H1 (cell line): ENCODE measurements around the gene IL2RA. TPM values are rescaled to one million over a fixed set of nuclear protein-coding genes. Genes with fewer than 3 reads are reported as not detected.

Experiments used
- CTCF ChIA-PET: fragments of 300-600 bp; sonication (Branson Sonifier 250); formaldehyde crosslinking; loops from one replicate; lab custom pipeline; 2021; ENCODE audit not compliant: partially characterized antibody; lab: Charles Lee
- POLR2A ChIA-PET: fragments of 300-600 bp; sonication (Branson Sonifier 250); formaldehyde crosslinking; loops from one replicate; lab custom pipeline; 2021; ENCODE audit warnings: inconsistent platforms; ENCODE audit not compliant: partially characterized antibody; lab: Charles Lee
- DNase-seq, 2 experiments: peaks; one replicate each; pipeline versions ENCODE4 v3.0.0 to v3.0.0-alpha.2; 2010 to 2022; ENCODE audit warnings: low spot score in 2 of 2, low read depth in 1 of 2, mixed read lengths in 1 of 2
- FAIRE-seq: peaks from 2 replicates; lab custom pipeline; 2011; peaks lifted over from hg19 to GRCh38; lab: Jason Lieb, UNC
- H2AFZ ChIP-seq: 2 replicates; pipeline ENCODE4 v1.8.1; 2012; ENCODE audit warnings: low read length, inconsistent platforms
- H2AK5ac ChIP-seq: 2 replicates; pipeline ENCODE4 v1.6.1; 2013; ENCODE audit warnings: low read depth, low read length
- H2BK120ac ChIP-seq: replicated peaks from 2 replicates; pipeline ENCODE3; 2013; ENCODE audit warnings: low read depth, low read length, inconsistent platforms
- H2BK12ac ChIP-seq: 2 replicates; pipeline ENCODE4 v1.6.1; 2013; ENCODE audit warnings: low read depth, low read length
- H2BK15ac ChIP-seq: 2 replicates; pipeline ENCODE4 v1.6.1; 2013; ENCODE audit warnings: low read length
- H2BK20ac ChIP-seq: 2 replicates; pipeline ENCODE4 v1.6.1; 2013; ENCODE audit warnings: low read length
- H2BK5ac ChIP-seq: 2 replicates; pipeline ENCODE4 v1.6.1; 2013; ENCODE audit warnings: low read depth, low read length
- H3K14ac ChIP-seq: 2 replicates; pipeline ENCODE4 v1.6.1; 2013; ENCODE audit warnings: inconsistent platforms; ENCODE audit not compliant: insufficient read length
- H3K18ac ChIP-seq: 2 replicates; pipeline ENCODE4 v1.6.1; 2013; ENCODE audit warnings: low read length; ENCODE audit errors: extremely low read depth
- H3K23ac ChIP-seq: 2 replicates; pipeline ENCODE4 v1.6.1; 2013; ENCODE audit warnings: inconsistent platforms; ENCODE audit not compliant: insufficient read length
- H3K23me2 ChIP-seq: 2 replicates; pipeline ENCODE4 v1.6.1; 2013; ENCODE audit warnings: low read depth, low read length
- H3K27ac ChIP-seq: 2 replicates; pipeline ENCODE4 v1.6.1; 2011; ENCODE audit warnings: low read depth, low read length, inconsistent platforms
- H3K27me3 ChIP-seq, 4 experiments: replicated peaks in 1 of 4; 1 replicate in 1 of 4; 2 replicates in 3 of 4; pipeline versions ENCODE4 v1.6.1 to v1.8.1; 2011 to 2013; ENCODE audit warnings: low read length in 3 of 4, mild to moderate bottlenecking in 3 of 4, inconsistent platforms in 2 of 4, mixed read lengths in 2 of 4, moderate library complexity in 1 of 4; ENCODE audit not compliant: control insufficient read depth in 3 of 4, insufficient read depth in 3 of 4; ENCODE audit errors: extremely low read depth in 1 of 4
- H3K36me3 ChIP-seq, 4 experiments: 2 replicates each; pipeline versions ENCODE4 v1.6.1 to v1.8.1; 2011 to 2013; ENCODE audit warnings: mild to moderate bottlenecking in 4 of 4, low read length in 3 of 4, moderate library complexity in 2 of 4, control low read depth in 1 of 4, inconsistent platforms in 1 of 4; ENCODE audit not compliant: insufficient read depth in 4 of 4, control insufficient read depth in 2 of 4
- H3K4ac ChIP-seq: replicated peaks from 2 replicates; pipeline ENCODE3; 2013; ENCODE audit warnings: low read length, low read depth, mixed read lengths, inconsistent platforms; ENCODE audit not compliant: insufficient read length
- H3K4me1 ChIP-seq, 4 experiments: replicated peaks in 1 of 4; 1 replicate in 1 of 4; 2 replicates in 3 of 4; pipeline versions ENCODE4 v1.6.1 to v1.8.1; 2011 to 2013; ENCODE audit warnings: low read length in 3 of 4, inconsistent platforms in 2 of 4, mixed read lengths in 1 of 4; ENCODE audit not compliant: insufficient read depth in 4 of 4, control insufficient read depth in 3 of 4
- H3K4me2 ChIP-seq, 2 experiments: 2 replicates each; pipeline versions ENCODE4 v1.6.1 to v1.8.1; 2011 to 2013; ENCODE audit warnings: low read depth in 2 of 2, low read length in 2 of 2, control low read depth in 1 of 2, inconsistent platforms in 1 of 2, mild to moderate bottlenecking in 1 of 2; ENCODE audit not compliant: insufficient read depth in 1 of 2
- H3K4me3 ChIP-seq, 4 experiments: fragments of 200-600, 300-600 bp in 1 of 4; sonication (generic), shearing (Covaris generic), sonication (Bioruptor Twin) in 1 of 4; 2 replicates each; pipeline versions ENCODE4 v1.5.1 to v1.8.1; 2011 to 2016; ENCODE audit warnings: low read length in 4 of 4, low read depth in 3 of 4, control low read depth in 2 of 4, inconsistent platforms in 2 of 4, mild to moderate bottlenecking in 2 of 4, mixed read lengths in 1 of 4, moderate library complexity in 1 of 4; ENCODE audit not compliant: insufficient read depth in 2 of 4; ENCODE audit errors: extremely low read depth in 1 of 4
- H3K56ac ChIP-seq: replicated peaks from 2 replicates; pipeline ENCODE3; 2013; ENCODE audit warnings: low read depth, mild to moderate bottlenecking, mixed read lengths, low read length, inconsistent platforms; ENCODE audit not compliant: insufficient read length
- H3K79me1 ChIP-seq: 2 replicates; pipeline ENCODE4 v1.6.1; 2013; ENCODE audit warnings: low read depth, low read length, control low read depth
- H3K79me2 ChIP-seq, 2 experiments: 2 replicates each; pipeline versions ENCODE4 v1.6.1 to v1.8.1; 2012 to 2013; ENCODE audit warnings: low read length in 2 of 2, mild to moderate bottlenecking in 2 of 2, inconsistent platforms in 1 of 2; ENCODE audit not compliant: insufficient read depth in 2 of 2, control insufficient read depth in 1 of 2
- H3K9ac ChIP-seq, 4 experiments: replicated peaks in 1 of 4; 1 replicate in 1 of 4; 2 replicates in 3 of 4; pipeline versions ENCODE4 v1.6.1 to v1.8.1; 2011 to 2013; ENCODE audit warnings: low read depth in 3 of 4, low read length in 3 of 4, control low read depth in 2 of 4, mild to moderate bottlenecking in 2 of 4, moderate library complexity in 2 of 4, inconsistent platforms in 1 of 4; ENCODE audit errors: extremely low read depth in 1 of 4
- H3K9me3 ChIP-seq, 2 experiments: 2 replicates each; pipeline versions ENCODE4 v1.6.1 to v1.8.1; 2012 to 2013; ENCODE audit warnings: mild to moderate bottlenecking in 2 of 2, moderate library complexity in 2 of 2, control low read depth in 1 of 2, inconsistent platforms in 1 of 2, low read depth in 1 of 2, low read length in 1 of 2, mixed read lengths in 1 of 2; ENCODE audit not compliant: insufficient read depth in 2 of 2
- H4K20me1 ChIP-seq, 2 experiments: replicated peaks in 1 of 2; 2 replicates each; pipeline versions ENCODE3 to v1.8.1; 2011 to 2013; ENCODE audit warnings: inconsistent platforms in 2 of 2, low read length in 2 of 2, mild to moderate bottlenecking in 1 of 2; ENCODE audit not compliant: insufficient read depth in 2 of 2, control insufficient read depth in 1 of 2
- H4K5ac ChIP-seq: 2 replicates; pipeline ENCODE4 v1.6.1; 2013; ENCODE audit warnings: low read length, low read depth, mixed read lengths, inconsistent platforms; ENCODE audit not compliant: insufficient read length
- H4K8ac ChIP-seq: 2 replicates; pipeline ENCODE4 v1.8.0; 2013; ENCODE audit warnings: mild to moderate bottlenecking, moderate library complexity, low read length, inconsistent platforms; ENCODE audit not compliant: insufficient read depth; ENCODE audit errors: extremely low read depth
- H4K91ac ChIP-seq: replicated peaks from 2 replicates; pipeline ENCODE3; 2013; ENCODE audit warnings: low read length, mixed read lengths, inconsistent platforms; ENCODE audit not compliant: insufficient read length
- ATF2 ChIP-seq: IDR thresholded peaks from 2 replicates; pipeline ENCODE4 v1.6.1; 2012; ENCODE audit warnings: low read length, inconsistent platforms
- CBX8 ChIP-seq: fragments of 300-800, 300-1000 bp; sonication (generic); IDR thresholded peaks from 2 replicates; pipeline ENCODE4 v1.7.1; 2016; ENCODE audit warnings: low read depth, low read length, borderline replicate concordance
- CEBPB ChIP-seq: IDR thresholded peaks from 2 replicates; pipeline ENCODE4 v1.6.1; 2012; ENCODE audit warnings: low read depth, low read length
- E2F6 ChIP-seq: IDR thresholded peaks from 2 replicates; pipeline ENCODE4 v1.6.1; 2012; ENCODE audit warnings: inconsistent platforms
- MAX ChIP-seq: IDR thresholded peaks from 2 replicates; pipeline ENCODE4 v1.6.1; 2012; ENCODE audit warnings: inconsistent platforms
- TAF1 ChIP-seq: IDR thresholded peaks from 2 replicates; pipeline ENCODE4 v1.6.1; 2011; ENCODE audit warnings: mild to moderate bottlenecking, low read depth, low read length
- WGBS, 2 experiments: shearing (Covaris generic) in 1 of 2; methylation state at CpG; one replicate each; pipeline versions ENCODE4 v1.1.6 to v1.1.7; 2013 to 2015; ENCODE audit warnings: low lambda C conversion rate in 2 of 2, mixed read lengths in 2 of 2, inconsistent platforms in 1 of 2, low coverage in 1 of 2, missing lambda C conversion rate in 1 of 2; ENCODE audit not compliant: insufficient replicate concordance in 2 of 2, insufficient coverage in 1 of 2, insufficient read length in 1 of 2; ENCODE audit errors: extremely low coverage in 1 of 2, missing lambda C conversion rate in 1 of 2; 5-methylcytosine and 5-hydroxymethylcytosine counted together
- polyA plus RNA-seq, 7 experiments: library from polyadenylated mRNA; depleted of rRNA in 3 of 7; stranded (reverse) in 5 of 7; unstranded in 2 of 7; fragments of >200 nt in 5 of 7; fragments of 200-250 nt in 2 of 7; gene quantifications; 1 replicate in 5 of 7; 2 replicates in 1 of 7; 4 replicates in 1 of 7; pipeline versions ENCODE4 v1.2.1 to v1.2.3, GENCODE V29; 2011 to 2013; ENCODE audit warnings: missing spikeins in 2 of 7, mixed read lengths in 2 of 7
- total RNA-seq: library from RNA; stranded (reverse); fragmentation: NEBNext Ultra II Directional; extraction: Animal tissue kit (Norgen Biotek cat#: 25700); gene quantifications from 2 replicates; pipeline ENCODE4 v1.2.1, GENCODE V29; 2021

The IL2RA gene
- total and polyA plus RNA-seq, 2 of the 8 experiments (the other 6 are each of a cell fraction or from before 2014, with no cell fraction given), result not detected

- ChIA-PET CTCF (interaction anchor here (0.7 to 1.9 kb wide), 6 partner anchors 32 to 138 kb away, joined by 3 to 6 read pairs (median 4); partner anchors contain the start of gene PFKFB3), POLR2A (interaction anchor here (1.9 kb wide), 1 partner anchor 120 kb away, joined by 7 read pairs; the partner anchor contains the start of gene PFKFB3)
- H4K8ac ChIP-seq, result no peak overlapping the region; the same call in 1 of the 2 replicates
Measured at GRCh38 chr10:6082496-6083395, 20.6 kb upstream of the IL2RA start.

More at GRCh38 chr10:6082496-6083395, 20.6 kb upstream of the IL2RA start:
- no peaks in the 10 kb centered on the region for H3K27me3 ChIP-seq
- H4K91ac ChIP-seq, result no peak overlapping the region
- no peak overlapping the region for H3K23ac ChIP-seq
- H3K18ac ChIP-seq, result no peak overlapping the region
- H3K79me1 ChIP-seq, result no peaks in the 10 kb centered on the region
- H3K9ac ChIP-seq, result no peak overlapping the region
- H3K23me2 ChIP-seq, result no peaks in the 10 kb centered on the region
- H3K9me3 ChIP-seq, result no peaks in the 10 kb centered on the region
- no peak overlapping the region for H3K4me2 ChIP-seq
- H2AK5ac ChIP-seq, result no peak overlapping the region
- H2AFZ ChIP-seq, result no peak overlapping the region; the same call in 1 of the 2 replicates
- H3K4me3 ChIP-seq, result no peak overlapping the region
- H2BK12ac ChIP-seq, result no peak overlapping the region
- no peak overlapping the region for H4K5ac ChIP-seq
- no peaks in the 10 kb centered on the region for H3K79me2 ChIP-seq
- H2BK5ac ChIP-seq, result no peak overlapping the region
- no peak for FAIRE-seq
- 0 out of 2 replicates have a peak overlapping the region, but pooled peaks have one; percentile 5 for H2BK15ac ChIP-seq
- no peak overlapping the region for H2BK20ac ChIP-seq
- no peak overlapping the region for H3K14ac ChIP-seq
- H3K4ac ChIP-seq, result no peak overlapping the region
- no peak for TF ChIP-seq E2F6
- TF ChIP-seq CEBPB, result no peak
- TF ChIP-seq ATF2, result no peak
- no peak for TF ChIP-seq MAX
- TF ChIP-seq TAF1, result no peak
- TF ChIP-seq CBX8, result no peak
- TF ChIP-seq, all 59 proteins: peak for 0
- Histone ChIP-seq H3K4me1 (peaks cover 0 to 9% (median 4%) of the 10 kb centered on the region in 4 experiments; a peak in 2 of 7 replicates), H3K36me3 (no peaks in the 10 kb centered on the region), H3K27ac (no peak overlapping the region), H4K20me1 (no peaks in the 10 kb centered on the region), H3K56ac (no peak overlapping the region), H2BK120ac (no peak overlapping the region)
- no peak for DNase-seq
- 89% methylated on average over 9 of the region's 9 CpGs; no CpG with 5 or more reads in 1 of the 2 experiments for WGBS, 2 experiments
